Measurements from ENCODE around the gene WWC1.
A peak's percentile ranks its signal among the peaks of the same experiment; 100 is the strongest.

The WWC1 gene

GRCh38 chr5:168359820-168360460, 68.5 kb downstream of the WWC1 start:
- Histone ChIP-seq H3K27me3 (ENCODE audit: insufficient read depth, low read length) (no peaks in the 10 kb centered on the region), H3K4me1 (ENCODE audit: control insufficient read depth in 1 of 2, insufficient read depth in 2 of 2, low read length in 2 of 2) (peaks cover 37 to 48% of the 10 kb centered on the region in 2 experiments), H2BK120ac (ENCODE audit: insufficient read depth, low read length, poor library complexity) (no peak overlapping the region), H4K91ac (ENCODE audit: low read depth, low read length) (no peak overlapping the region), H3K79me2 (ENCODE audit: control insufficient read depth, insufficient read depth, low read length, poor library complexity) (peaks cover 3% of the 10 kb centered on the region), H4K8ac (ENCODE audit: low read depth, low read length) (no peak overlapping the region), H3K14ac (ENCODE audit: low read length) (no peak overlapping the region), H3K79me1 (ENCODE audit: low read length) (peaks cover 19% of the 10 kb centered on the region), H2AK5ac (ENCODE audit: low read length) (no peak overlapping the region), H3K4me3 (ENCODE audit: low read depth, low read length) (no peak overlapping the region), H3K9ac (ENCODE audit: low read length) (no peak overlapping the region), H2BK5ac (ENCODE audit: low read depth, low read length, poor library complexity) (peak overlapping the region; percentile 41), H3K36me3 (ENCODE audit: control insufficient read depth in 1 of 2, insufficient read depth in 2 of 2, low read length in 2 of 2) (no peaks in the 10 kb centered on the region), H3K23ac (ENCODE audit: low read length) (no peak overlapping the region), H3K27ac (ENCODE audit: low read depth, low read length) (peak overlapping the region; percentile 22), H2AFZ (ENCODE audit: insufficient read depth, low read length, poor library complexity) (no peak overlapping the region), H3K4me2 (ENCODE audit: low read length) (peak overlapping the region; percentile 6), H4K12ac (ENCODE audit: low read depth, low read length) (no peak overlapping the region), H3K9me3 (ENCODE audit: insufficient read depth, low read depth, low read length) (no peaks in the 10 kb centered on the region), H3K4ac (ENCODE audit: low read depth, low read length) (no peak overlapping the region), H2BK12ac (ENCODE audit: low read length) (no peak overlapping the region), H3K18ac (ENCODE audit: low read length) (no peak overlapping the region)
- DNase-seq = peak; percentile 95 to 99
- no CpG with 5 or more reads among the region's 2 CpGs for WGBS (ENCODE audit: extremely low coverage, insufficient coverage, insufficient read length)

GRCh38 chr5:168360521-168361285, 69.3 kb downstream of the WWC1 start:
- peaks cover 44 to 55% of the 10 kb centered on the region in 2 experiments for H3K4me1 ChIP-seq (ENCODE audit: control insufficient read depth in 1 of 2, insufficient read depth in 2 of 2, low read length in 2 of 2)
- no peak overlapping the region for H4K8ac ChIP-seq (ENCODE audit: low read depth, low read length)
- peak overlapping the region; percentile 26 for H2BK12ac ChIP-seq (ENCODE audit: low read length)
- H3K4ac ChIP-seq (ENCODE audit: low read depth, low read length) = no peak overlapping the region
- H3K4me3 ChIP-seq (ENCODE audit: low read depth, low read length) = no peak overlapping the region
- peak overlapping the region; percentile 5 for H2BK120ac ChIP-seq (ENCODE audit: insufficient read depth, low read length, poor library complexity)
- H3K9me3 ChIP-seq (ENCODE audit: insufficient read depth, low read depth, low read length) = no peaks in the 10 kb centered on the region
- H3K27ac ChIP-seq (ENCODE audit: low read depth, low read length) = peak overlapping the region; percentile 22
- H3K14ac ChIP-seq (ENCODE audit: low read length) = no peak overlapping the region
- H3K4me2 ChIP-seq (ENCODE audit: low read length) = peak overlapping the region; percentile 6
- no peak overlapping the region for H2AFZ ChIP-seq (ENCODE audit: insufficient read depth, low read length, poor library complexity)
- H4K91ac ChIP-seq (ENCODE audit: low read depth, low read length) = peak overlapping the region; percentile 15
- DNase-seq = peak; percentile 53 to 76
- no peaks in the 10 kb centered on the region for H3K27me3 ChIP-seq (ENCODE audit: insufficient read depth, low read length)
- H3K36me3 ChIP-seq (ENCODE audit: control insufficient read depth in 1 of 2, insufficient read depth in 2 of 2, low read length in 2 of 2) = no peaks in the 10 kb centered on the region
- H3K23ac ChIP-seq (ENCODE audit: low read length) = no peak overlapping the region
- no peak overlapping the region for H3K9ac ChIP-seq (ENCODE audit: low read length)
- peaks cover 3% of the 10 kb centered on the region for H3K79me2 ChIP-seq (ENCODE audit: control insufficient read depth, insufficient read depth, low read length, poor library complexity)
- peak overlapping the region; percentile 41 for H2BK5ac ChIP-seq (ENCODE audit: low read depth, low read length, poor library complexity)
- H3K79me1 ChIP-seq (ENCODE audit: low read length) = peaks cover 23% of the 10 kb centered on the region
- H2AK5ac ChIP-seq (ENCODE audit: low read length) = no peak overlapping the region
- no peak overlapping the region for H4K12ac ChIP-seq (ENCODE audit: low read depth, low read length)
- no CpG with 5 or more reads among the region's 3 CpGs for WGBS (ENCODE audit: extremely low coverage, insufficient coverage, insufficient read length)
- peak overlapping the region; percentile 3 for H3K18ac ChIP-seq (ENCODE audit: low read length)

- Histone ChIP-seq H3K36me3 (ENCODE audit: control insufficient read depth in 1 of 2, insufficient read depth in 2 of 2, low read length in 2 of 2) (no peaks in the 10 kb centered on the region), H4K91ac (ENCODE audit: low read depth, low read length) (no peak overlapping the region), H3K9me3 (ENCODE audit: insufficient read depth, low read depth, low read length) (no peaks in the 10 kb centered on the region), H2BK5ac (ENCODE audit: low read depth, low read length, poor library complexity) (no peak overlapping the region), H3K79me2 (ENCODE audit: control insufficient read depth, insufficient read depth, low read length, poor library complexity) (peaks cover 3% of the 10 kb centered on the region), H3K4me1 (ENCODE audit: control insufficient read depth in 1 of 2, insufficient read depth in 2 of 2, low read length in 2 of 2) (peaks cover 51 to 61% of the 10 kb centered on the region in 2 experiments), H2BK12ac (ENCODE audit: low read length) (peak overlapping the region; percentile 41), H3K4me2 (ENCODE audit: low read length) (no peak overlapping the region), H3K27ac (ENCODE audit: low read depth, low read length) (no peak overlapping the region), H3K23ac (ENCODE audit: low read length) (no peak overlapping the region), H2AK5ac (ENCODE audit: low read length) (peak overlapping the region; percentile 21), H4K12ac (ENCODE audit: low read depth, low read length) (no peak overlapping the region), H3K79me1 (ENCODE audit: low read length) (peaks cover 29% of the 10 kb centered on the region), H2BK120ac (ENCODE audit: insufficient read depth, low read length, poor library complexity) (peak overlapping the region; percentile 35), H3K9ac (ENCODE audit: low read length) (no peak overlapping the region), H3K27me3 (ENCODE audit: insufficient read depth, low read length) (no peaks in the 10 kb centered on the region), H3K4me3 (ENCODE audit: low read depth, low read length) (no peak overlapping the region), H3K14ac (ENCODE audit: low read length) (no peak overlapping the region), H4K8ac (ENCODE audit: low read depth, low read length) (no peak overlapping the region), H3K18ac (ENCODE audit: low read length) (peak overlapping the region; percentile 38), H3K4ac (ENCODE audit: low read depth, low read length) (no peak overlapping the region), H2AFZ (ENCODE audit: insufficient read depth, low read length, poor library complexity) (no peak overlapping the region)
- no CpG with 5 or more reads among the region's 3 CpGs for WGBS (ENCODE audit: extremely low coverage, insufficient coverage, insufficient read length)
- peak; percentile 69 to 79 for DNase-seq
Measured at GRCh38 chr5:168362097-168362885, 70.8 kb downstream of the WWC1 start.

GRCh38 chr5:168364151-168364661, 72.8 kb downstream of the WWC1 start:
- Histone ChIP-seq H3K36me3 (ENCODE audit: control insufficient read depth in 1 of 2, insufficient read depth in 2 of 2, low read length in 2 of 2) (no peaks in the 10 kb centered on the region), H3K79me2 (ENCODE audit: control insufficient read depth, insufficient read depth, low read length, poor library complexity) (no peaks in the 10 kb centered on the region), H4K91ac (ENCODE audit: low read depth, low read length) (peak overlapping the region; percentile 40), H3K23ac (ENCODE audit: low read length) (no peak overlapping the region), H2BK12ac (ENCODE audit: low read length) (no peak overlapping the region), H2AFZ (ENCODE audit: insufficient read depth, low read length, poor library complexity) (no peak overlapping the region), H3K9ac (ENCODE audit: low read length) (no peak overlapping the region), H3K4me2 (ENCODE audit: low read length) (peak overlapping the region; percentile 14), H4K8ac (ENCODE audit: low read depth, low read length) (no peak overlapping the region), H3K18ac (ENCODE audit: low read length) (peak overlapping the region; percentile 73), H3K27me3 (ENCODE audit: insufficient read depth, low read length) (no peaks in the 10 kb centered on the region), H2BK5ac (ENCODE audit: low read depth, low read length, poor library complexity) (peak overlapping the region; percentile 43), H2AK5ac (ENCODE audit: low read length) (no peak overlapping the region), H3K9me3 (ENCODE audit: insufficient read depth, low read depth, low read length) (no peaks in the 10 kb centered on the region), H3K4ac (ENCODE audit: low read depth, low read length) (no peak overlapping the region), H2BK120ac (ENCODE audit: insufficient read depth, low read length, poor library complexity) (peak overlapping the region; percentile 5), H3K4me3 (ENCODE audit: low read depth, low read length) (no peak overlapping the region), H3K27ac (ENCODE audit: low read depth, low read length) (peak overlapping the region; percentile 62), H3K79me1 (ENCODE audit: low read length) (peaks cover 26% of the 10 kb centered on the region), H3K14ac (ENCODE audit: low read length) (peak overlapping the region; percentile 26), H4K12ac (ENCODE audit: low read depth, low read length) (no peak overlapping the region), H3K4me1 (ENCODE audit: control insufficient read depth in 1 of 2, insufficient read depth in 2 of 2, low read length in 2 of 2) (peaks cover 42 to 50% of the 10 kb centered on the region in 2 experiments)
- WGBS (ENCODE audit: extremely low coverage, insufficient coverage, insufficient read length) = no CpG with 5 or more reads among the region's 11 CpGs
- peak; percentile 77 to 86 for DNase-seq

Data from trophoblast cell (in vitro differentiated cells and primary cell).